Right atrium auricular region (tissue), 2 donors: ENCODE measurements around the gene GCSH. TPM values are rescaled to one million over a fixed set of nuclear protein-coding genes. Genes with fewer than 3 reads are reported as not detected.

Source experiments
- DNase-seq: peaks from one replicate; pipeline ENCODE4 v3.0.0-alpha.2; 2019; ENCODE audit warnings: low spot score
- H3K27ac ChIP-seq, 2 donors: fragments of 200-600 bp; sonication (generic); 1 replicate in 1 of 2; 2 replicates in 1 of 2; pipeline ENCODE4 v1.5.1; 2016 to 2019
- H3K27me3 ChIP-seq, 2 donors: fragments of 200-600 bp; sonication (generic); one replicate each; pipeline versions ENCODE4 v1.5.1 to v1.6.0; 2017 to 2019
- H3K36me3 ChIP-seq: fragments of 200-600 bp; sonication (generic); one replicate; pipeline ENCODE4 v1.5.1; 2016
- H3K4me1 ChIP-seq, 2 donors: fragments of 200-600 bp; sonication (generic); one replicate each; pipeline versions ENCODE4 v1.5.1 to v1.6.0; 2017 to 2019
- H3K4me3 ChIP-seq, 2 donors: fragments of 200-600 bp; sonication (generic); 1 replicate in 1 of 2; 2 replicates in 1 of 2; pipeline ENCODE4 v1.5.1; 2017 to 2019; ENCODE audit warnings: mild to moderate bottlenecking in 1 of 2, moderate library complexity in 1 of 2
- H3K9me3 ChIP-seq, 2 donors: fragments of 200-600 bp; sonication (generic); one replicate each; pipeline ENCODE4 v1.5.1; 2019
- total RNA-seq, 2 donors: library from RNA; depleted of rRNA; stranded (reverse); fragments of >200 nt; gene quantifications; one replicate each; pipeline ENCODE4 v1.1.0, GENCODE V29; 2016
- TF ChIP-seq, protein P1 (sequence below), 2 donors: fragments of 200-600 bp; sonication (generic); IDR thresholded peaks; one replicate each; pipeline ENCODE4 v1.5.1; 2019; ENCODE audit warnings: antibody characterized with exemption in 2 of 2

The GCSH gene
- total RNA-seq, 2 donors from 2014 or later, result 12.3 to 16.9 TPM

DNA sequence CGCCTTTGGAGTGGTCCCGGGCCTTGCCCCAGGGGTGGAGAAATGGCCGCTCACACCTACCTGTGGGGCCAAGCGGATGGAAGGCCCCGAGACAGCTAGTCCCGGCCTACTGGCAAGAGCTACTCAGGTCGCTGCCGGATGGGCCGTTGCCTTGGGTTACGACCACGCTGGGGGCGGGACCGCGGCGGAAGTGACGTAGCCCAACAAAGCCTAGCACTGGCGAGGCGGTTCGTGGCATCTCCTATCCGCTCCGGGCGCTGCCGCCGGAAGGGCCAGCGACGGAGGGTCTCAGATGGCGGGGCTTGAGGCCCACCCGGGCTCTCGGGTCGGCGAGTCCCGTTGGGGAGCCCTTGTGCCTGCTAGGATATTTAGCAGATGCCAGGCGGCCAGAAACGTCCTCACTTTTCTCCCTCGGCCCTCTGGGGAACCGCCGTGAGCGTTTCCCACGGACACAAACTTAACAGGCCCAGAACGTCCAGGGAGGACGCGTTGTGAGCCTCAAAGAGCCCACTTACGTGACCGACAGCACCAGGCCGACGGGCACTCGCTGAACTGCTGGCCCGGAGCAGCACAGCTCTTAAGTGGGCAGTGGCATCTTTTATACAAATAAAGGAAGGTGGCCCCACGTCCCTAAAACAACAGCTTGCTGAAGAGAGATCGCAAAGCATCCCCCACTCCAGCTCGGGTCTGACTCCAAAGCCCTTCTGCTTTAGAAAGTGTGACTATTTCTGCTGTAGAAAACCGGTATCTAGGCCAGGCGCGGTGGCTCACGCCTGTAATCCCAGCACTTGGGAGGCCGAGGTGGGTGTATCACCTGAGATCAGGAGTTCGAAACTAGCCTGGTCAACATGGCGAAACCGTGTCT lies 18.9 kb downstream of the GCSH start, which contains the start of gene C16orf46:
Gene C16orf46 (minus strand): TSS at position 163 of the 865 bp plus-strand sequence. CDS start 13,283 bp downstream, outside the sequence.
- peaks cover 0 to 5% of the 10 kb centered on the region in 2 donors for H3K4me1 ChIP-seq
- H3K36me3 ChIP-seq, result no peaks in the 10 kb centered on the region
- no peaks in the 10 kb centered on the region for H3K27me3 ChIP-seq
- H3K9me3 ChIP-seq, result no peaks in the 10 kb centered on the region
- peak within 1 kb of the TSS; percentile 67 to 73 for H3K4me3 ChIP-seq
- H3K27ac ChIP-seq, result peak within 1 kb of the TSS; percentile 93 to 97
- peak; percentile 99 for DNase-seq
- TF ChIP-seq, protein P1, sequence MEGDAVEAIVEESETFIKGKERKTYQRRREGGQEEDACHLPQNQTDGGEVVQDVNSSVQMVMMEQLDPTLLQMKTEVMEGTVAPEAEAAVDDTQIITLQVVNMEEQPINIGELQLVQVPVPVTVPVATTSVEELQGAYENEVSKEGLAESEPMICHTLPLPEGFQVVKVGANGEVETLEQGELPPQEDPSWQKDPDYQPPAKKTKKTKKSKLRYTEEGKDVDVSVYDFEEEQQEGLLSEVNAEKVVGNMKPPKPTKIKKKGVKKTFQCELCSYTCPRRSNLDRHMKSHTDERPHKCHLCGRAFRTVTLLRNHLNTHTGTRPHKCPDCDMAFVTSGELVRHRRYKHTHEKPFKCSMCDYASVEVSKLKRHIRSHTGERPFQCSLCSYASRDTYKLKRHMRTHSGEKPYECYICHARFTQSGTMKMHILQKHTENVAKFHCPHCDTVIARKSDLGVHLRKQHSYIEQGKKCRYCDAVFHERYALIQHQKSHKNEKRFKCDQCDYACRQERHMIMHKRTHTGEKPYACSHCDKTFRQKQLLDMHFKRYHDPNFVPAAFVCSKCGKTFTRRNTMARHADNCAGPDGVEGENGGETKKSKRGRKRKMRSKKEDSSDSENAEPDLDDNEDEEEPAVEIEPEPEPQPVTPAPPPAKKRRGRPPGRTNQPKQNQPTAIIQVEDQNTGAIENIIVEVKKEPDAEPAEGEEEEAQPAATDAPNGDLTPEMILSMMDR (IDR thresholded peaks at IDR 0.05), result no peak

DNA sequence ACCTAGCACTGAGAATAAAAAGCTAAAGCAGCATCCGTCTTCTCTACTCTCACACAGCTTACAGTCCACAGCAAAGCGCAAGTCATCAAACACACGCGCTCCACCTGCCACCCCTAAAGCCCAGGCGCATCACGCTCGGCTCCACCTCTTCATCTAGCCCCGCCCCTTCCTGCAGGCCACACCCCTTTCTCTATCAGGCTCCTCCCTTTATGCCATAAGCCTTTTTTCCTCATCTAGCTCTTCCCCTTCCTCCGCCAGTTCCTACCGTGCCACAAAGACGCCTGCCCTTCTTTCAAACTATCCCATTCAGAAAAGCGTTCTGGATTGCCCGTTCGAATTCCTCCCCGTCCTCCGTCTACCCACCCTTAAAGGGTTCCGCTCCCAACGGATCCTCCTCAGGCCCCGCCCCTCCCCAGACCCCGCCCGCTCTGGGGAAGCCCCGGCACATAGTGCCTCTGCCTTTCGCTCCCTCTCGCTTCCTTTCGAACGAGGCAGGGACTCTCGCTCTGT lies 19.6 kb downstream of the GCSH start:
- Histone ChIP-seq H3K27ac (peak overlapping the region; percentile 93 to 97), H3K4me3 (peak overlapping the region; percentile 67 to 73), H3K36me3 (no peaks in the 10 kb centered on the region), H3K4me1 (peaks cover 0 to 5% of the 10 kb centered on the region in 2 donors), H3K27me3 (no peaks in the 10 kb centered on the region), H3K9me3 (no peaks in the 10 kb centered on the region)
- TF ChIP-seq, protein P1 (IDR thresholded peaks at IDR 0.05), result no peak
- peak; percentile 85 for DNase-seq

DNA sequence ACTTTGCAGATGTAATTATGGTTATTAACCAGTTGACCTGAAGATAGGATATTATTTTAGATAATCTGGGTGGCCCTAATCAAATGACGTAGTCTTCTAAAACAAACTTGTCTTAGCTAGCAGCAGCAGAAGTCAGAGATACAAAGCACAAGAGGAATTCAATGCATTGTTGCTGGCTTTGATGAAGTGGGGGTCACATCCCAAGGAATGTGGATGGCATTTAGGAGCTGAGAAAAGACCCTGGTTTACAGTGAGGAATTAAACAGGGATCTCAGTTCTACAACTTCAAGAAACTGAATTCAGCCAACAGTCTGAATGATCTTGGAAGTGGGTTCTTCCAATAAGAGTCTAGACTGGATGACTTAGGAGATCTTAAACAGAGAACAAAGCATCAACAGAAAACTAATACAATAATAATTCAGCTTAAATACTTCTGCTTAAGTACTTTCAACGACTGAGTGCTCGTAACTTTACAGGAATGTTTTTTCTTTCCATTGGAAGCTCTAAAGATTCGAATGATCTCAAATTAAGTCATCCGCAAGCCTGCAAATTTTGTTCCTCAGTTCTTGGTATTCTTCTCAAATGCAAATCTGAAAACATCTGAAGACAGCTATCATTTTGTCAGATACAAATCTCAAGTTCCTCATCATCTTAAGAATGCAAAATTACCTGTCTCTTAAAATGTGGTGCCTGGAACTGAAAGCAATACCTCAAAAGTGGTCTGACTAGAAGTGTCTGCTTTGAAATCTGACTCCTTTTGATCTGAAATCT lies 22.4 kb downstream of the GCSH start:
- no peaks in the 10 kb centered on the region for H3K36me3 ChIP-seq
- no peak overlapping the region for H3K4me3 ChIP-seq
- DNase-seq, result no peak
- TF ChIP-seq, protein P1 (IDR thresholded peaks at IDR 0.05), result no peak
- peaks cover 0 to 5% of the 10 kb centered on the region in 2 donors for H3K4me1 ChIP-seq
- H3K9me3 ChIP-seq, result no peaks in the 10 kb centered on the region
- no peaks in the 10 kb centered on the region for H3K27me3 ChIP-seq
- no peak overlapping the region for H3K27ac ChIP-seq

DNA sequence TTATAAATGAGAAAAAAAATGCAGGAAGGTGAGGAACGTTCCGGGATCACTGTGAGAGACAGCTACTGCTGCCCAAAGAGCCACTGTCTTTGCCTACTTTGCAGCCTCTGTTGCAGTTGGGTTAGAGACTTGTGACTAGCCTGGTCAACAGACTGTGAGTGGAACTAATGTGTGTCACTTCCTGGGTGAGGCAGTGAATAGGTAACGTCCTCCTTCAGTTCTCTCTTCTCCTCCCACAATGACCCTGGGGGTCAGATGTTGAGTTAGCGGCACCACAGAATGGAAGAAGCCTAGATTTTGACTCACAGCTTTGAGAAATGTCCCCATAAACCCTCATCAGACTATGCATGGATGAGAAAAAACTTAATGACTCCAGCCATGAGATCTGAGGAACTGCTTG lies 24.4 kb downstream of the GCSH start:
- H3K27ac ChIP-seq, result no peak overlapping the region
- H3K4me3 ChIP-seq, result no peak overlapping the region
- H3K27me3 ChIP-seq, result no peaks in the 10 kb centered on the region
- no peaks in the 10 kb centered on the region for H3K4me1 ChIP-seq
- no peaks in the 10 kb centered on the region for H3K36me3 ChIP-seq
- TF ChIP-seq, protein P1 (IDR thresholded peaks at IDR 0.05), result no peak
- no peaks in the 10 kb centered on the region for H3K9me3 ChIP-seq
- no peak for DNase-seq

DNA sequence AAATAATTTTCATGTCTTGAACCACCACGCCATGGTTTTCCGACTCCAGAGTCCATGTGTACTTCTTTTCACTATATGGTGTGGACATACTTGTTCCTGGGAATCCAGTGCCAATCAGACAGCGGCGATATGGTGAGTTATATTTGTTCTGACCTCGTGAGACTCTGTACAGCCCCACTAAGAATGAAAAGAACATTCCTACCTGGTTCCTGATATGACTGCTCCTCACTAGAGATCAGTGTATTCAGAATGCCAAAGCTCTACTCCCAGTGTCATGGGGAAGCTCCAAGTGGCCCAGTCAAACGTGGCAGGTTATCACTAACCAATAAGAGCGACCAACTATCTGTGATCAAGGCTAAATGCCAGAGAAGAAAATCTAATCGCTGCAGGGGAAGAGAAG lies 25.2 kb downstream of the GCSH start:
- no peaks in the 10 kb centered on the region for H3K4me1 ChIP-seq
- H3K4me3 ChIP-seq, result no peak overlapping the region
- DNase-seq, result no peak
- no peaks in the 10 kb centered on the region for H3K9me3 ChIP-seq
- H3K27me3 ChIP-seq, result no peaks in the 10 kb centered on the region
- H3K36me3 ChIP-seq, result no peaks in the 10 kb centered on the region
- TF ChIP-seq, protein P1 (IDR thresholded peaks at IDR 0.05), result no peak
- H3K27ac ChIP-seq, result no peak overlapping the region
